Smooth muscle cell (in vitro differentiated cells): ENCODE measurements around the gene OTUD3. TPM values are rescaled to one million over a fixed set of nuclear protein-coding genes. Genes with fewer than 3 reads are reported as not detected.

Source experiments
- DNase-seq: peaks from one replicate; lab custom pipeline; 2025; ENCODE audit not compliant: unreplicated experiment; lab: John Stamatoyannopoulos, UW
- H2AFZ ChIP-seq: fragments of 200-600 bp; sonication (generic); 2 replicates; pipeline ENCODE4 v1.6.0; 2016; ENCODE audit warnings: antibody characterized with exemption, low read depth, mild to moderate bottlenecking
- H3F3A ChIP-seq: fragments of 200-600 bp; sonication (generic); 2 replicates; pipeline ENCODE4 v1.6.0; 2017; ENCODE audit warnings: antibody characterized with exemption, low read depth
- H3K27ac ChIP-seq: fragments of 200-600 bp; sonication (generic); 2 replicates; pipeline ENCODE4 v1.5.1; 2016; ENCODE audit warnings: low read depth, mild to moderate bottlenecking
- H3K27me3 ChIP-seq: fragments of 200-600 bp; sonication (generic); 2 replicates; pipeline ENCODE4 v1.6.1; 2016; ENCODE audit warnings: low read depth, mild to moderate bottlenecking
- H3K36me3 ChIP-seq: fragments of 200-600 bp; sonication (generic); 2 replicates; pipeline ENCODE4 v1.5.1; 2016; ENCODE audit warnings: low read depth
- H3K4me1 ChIP-seq: fragments of 200-600 bp; sonication (generic); 2 replicates; pipeline ENCODE4 v1.5.1; 2016; ENCODE audit warnings: low read depth
- H3K4me2 ChIP-seq: fragments of 200-600 bp; sonication (generic); 2 replicates; pipeline ENCODE4 v1.6.0; 2016; ENCODE audit warnings: mild to moderate bottlenecking
- H3K4me3 ChIP-seq: fragments of 200-600 bp; sonication (generic); 2 replicates; pipeline ENCODE4 v1.5.1; 2016; ENCODE audit warnings: mild to moderate bottlenecking
- H3K79me2 ChIP-seq: fragments of 200-600 bp; sonication (generic); 2 replicates; pipeline ENCODE4 v1.6.0; 2016; ENCODE audit warnings: low read depth, mild to moderate bottlenecking
- H3K9ac ChIP-seq: fragments of 200-600 bp; sonication (generic); 2 replicates; pipeline ENCODE4 v1.6.0; 2016; ENCODE audit warnings: low read depth
- H3K9me3 ChIP-seq: fragments of 200-600 bp; sonication (generic); replicated peaks from 2 replicates; pipeline ENCODE4 v1.5.1; 2016; ENCODE audit warnings: low read depth
- H4K20me1 ChIP-seq: fragments of 200-600 bp; sonication (generic); 2 replicates; pipeline ENCODE4 v1.6.0; 2016; ENCODE audit warnings: low read depth
- CTCF ChIP-seq: fragments of 200-600 bp; sonication (generic); IDR thresholded peaks from 2 replicates; pipeline ENCODE4 v1.5.1; 2017; ENCODE audit warnings: borderline replicate concordance, mild to moderate bottlenecking, antibody characterized with exemption; ENCODE audit not compliant: insufficient read depth, poor library complexity, severe bottlenecking
- WGBS: methylation state at CpG from one replicate; pipeline ENCODE4 v1.1.7; 2016; ENCODE audit warnings: low lambda C conversion rate; 5-methylcytosine and 5-hydroxymethylcytosine counted together
- polyA plus RNA-seq: library from polyadenylated mRNA; unstranded; fragments of >200 nt; fragmentation: Nextera tagmentation; extraction: Ambion mirVana; gene quantifications from 2 replicates; pipeline ENCODE4 v1.2.1, GENCODE V29; 2016
- total RNA-seq: library from RNA; depleted of rRNA; stranded (reverse); fragments of >200 nt; gene quantifications from 2 replicates; pipeline ENCODE4 v1.2.3, GENCODE V29; 2014

Gene OTUD3
- total and polyA plus RNA-seq, 2 experiments from 2014 or later = 2.6 to 9.9 TPM

DNA sequence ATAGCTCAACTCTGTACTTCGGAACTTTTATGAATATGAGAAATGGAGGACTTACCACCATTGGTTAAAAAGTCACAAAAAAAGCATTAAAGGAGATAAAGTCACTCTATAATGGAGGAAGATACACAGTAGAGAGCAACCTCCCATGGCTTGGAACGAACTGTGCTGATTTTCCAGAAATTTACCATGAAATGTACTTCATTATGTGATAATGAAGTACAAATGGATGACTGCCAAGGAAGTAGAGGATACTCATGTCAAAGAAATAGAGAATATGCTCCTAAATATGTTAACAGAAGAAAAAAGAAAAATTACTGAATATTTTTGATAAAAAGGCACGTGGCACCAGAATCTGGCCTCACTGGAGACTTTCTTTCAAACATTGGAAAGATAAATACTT lies 64.8 kb downstream of the OTUD3 start:
- Histone ChIP-seq H3K36me3 (no peaks in the 10 kb centered on the region), H3K4me2 (no peak overlapping the region), H3K79me2 (no peaks in the 10 kb centered on the region), H3K4me3 (no peak overlapping the region), H3K27me3 (no peaks in the 10 kb centered on the region), H2AFZ (no peak overlapping the region), H3K4me1 (no peaks in the 10 kb centered on the region), H3F3A (no peaks in the 10 kb centered on the region), H4K20me1 (no peaks in the 10 kb centered on the region), H3K9me3 (no peaks in the 10 kb centered on the region), H3K9ac (no peak overlapping the region), H3K27ac (no peak overlapping the region)
- no peak for DNase-seq
- no peak for TF ChIP-seq CTCF
- WGBS = 95% methylated on average over 3 of the region's 3 CpGs

GRCh38 chr1:19949016-19949415 lies 66.8 kb downstream of the OTUD3 start:
- no peak for TF ChIP-seq CTCF
- DNase-seq = no peak
- Histone ChIP-seq H3K4me3 (no peak overlapping the region), H3K27ac (no peak overlapping the region), H3K36me3 (no peaks in the 10 kb centered on the region), H3K79me2 (no peaks in the 10 kb centered on the region), H3K27me3 (no peaks in the 10 kb centered on the region), H3K9ac (no peak overlapping the region), H3K9me3 (no peaks in the 10 kb centered on the region), H3K4me1 (no peaks in the 10 kb centered on the region), H3K4me2 (no peak overlapping the region), H4K20me1 (no peaks in the 10 kb centered on the region), H3F3A (no peaks in the 10 kb centered on the region), H2AFZ (no peak overlapping the region)
- WGBS = 11% methylated on average over 2 of the region's 2 CpGs

DNA sequence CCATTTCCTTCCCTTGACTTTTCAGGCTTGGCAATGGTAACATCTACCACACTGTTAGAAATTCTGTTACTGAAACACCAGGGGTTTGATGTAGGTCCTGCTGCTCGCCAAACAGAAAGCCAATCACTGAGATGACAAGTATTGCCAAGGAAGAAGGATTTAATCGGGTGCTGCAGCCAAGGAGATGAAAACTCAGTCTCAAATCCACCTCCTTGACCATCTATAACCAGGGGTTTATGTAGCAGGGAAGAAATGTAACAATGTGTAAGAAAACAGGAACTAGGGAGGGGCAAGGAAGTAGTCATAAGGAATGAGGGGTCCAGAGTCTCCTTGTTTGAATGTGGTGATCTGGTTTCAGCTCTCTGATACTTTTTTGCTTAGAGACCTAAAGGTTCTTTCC lies 71.9 kb downstream of the OTUD3 start:
- Histone ChIP-seq H3K27ac (no peak overlapping the region), H3F3A (no peaks in the 10 kb centered on the region), H4K20me1 (no peaks in the 10 kb centered on the region), H3K9ac (no peak overlapping the region), H3K4me3 (no peak overlapping the region), H3K27me3 (no peaks in the 10 kb centered on the region), H2AFZ (no peak overlapping the region), H3K4me1 (no peaks in the 10 kb centered on the region), H3K36me3 (no peaks in the 10 kb centered on the region), H3K9me3 (no peaks in the 10 kb centered on the region), H3K4me2 (no peak overlapping the region), H3K79me2 (no peaks in the 10 kb centered on the region)
- TF ChIP-seq CTCF = no peak
- no peak for DNase-seq
- 89% methylated on average over 2 of the region's 2 CpGs for WGBS

GRCh38 chr1:19955534-19956170 lies 73.5 kb downstream of the OTUD3 start:
- no peak overlapping the region for H3K9ac ChIP-seq
- H3K4me2 ChIP-seq = no peak overlapping the region
- WGBS = 87% methylated on average over 11 of the region's 11 CpGs
- no peaks in the 10 kb centered on the region for H3K36me3 ChIP-seq
- H3K4me1 ChIP-seq = no peaks in the 10 kb centered on the region
- TF ChIP-seq CTCF = no peak
- H2AFZ ChIP-seq = no peak overlapping the region
- no peaks in the 10 kb centered on the region for H3K27me3 ChIP-seq
- H3K4me3 ChIP-seq = no peak overlapping the region
- no peak for DNase-seq
- no peaks in the 10 kb centered on the region for H3K9me3 ChIP-seq
- no peaks in the 10 kb centered on the region for H3K79me2 ChIP-seq
- no peaks in the 10 kb centered on the region for H3F3A ChIP-seq
- no peaks in the 10 kb centered on the region for H4K20me1 ChIP-seq
- H3K27ac ChIP-seq = no peak overlapping the region
